Left lung (tissue), 10 donors: Measurements from ENCODE around the gene CD101. TPM values are rescaled to one million over a fixed set of nuclear protein-coding genes. Genes with fewer than 3 reads are reported as not detected.

ENCODE experiments used
- ATAC-seq: fragments of 200-7000 bp; cut with Tn5 transposase; one replicate; pipeline ENCODE4 v1.9.1; 2020; ENCODE audit warnings: moderate library complexity
- DNase-seq, 4 donors: peaks; one replicate each; pipeline ENCODE4 v3.0.0-alpha.2; 2013 to 2020
- H3K27ac ChIP-seq, 2 donors: fragments of 200-600 bp; sonication (generic) in 1 of 2; one replicate each; pipeline versions ENCODE4 v1.5.0 to v1.8.0; 2020 to 2021
- H3K27me3 ChIP-seq, 2 donors: fragments of 200-600 bp; sonication (generic) in 1 of 2; one replicate each; pipeline versions ENCODE4 v1.5.0 to v1.8.0; 2020 to 2021
- H3K36me3 ChIP-seq, 2 donors: fragments of 200-600 bp; sonication (generic) in 1 of 2; one replicate each; pipeline versions ENCODE4 v1.5.0 to v1.8.0; 2020 to 2021
- H3K4me1 ChIP-seq, 2 donors: fragments of 200-600 bp; one replicate each; pipeline ENCODE4 v1.8.0; 2021
- H3K4me3 ChIP-seq, 2 donors: fragments of 200-600 bp; sonication (generic) in 1 of 2; one replicate each; pipeline versions ENCODE4 v1.5.0 to v1.8.0; 2020 to 2021; ENCODE audit warnings: mild to moderate bottlenecking in 1 of 2
- H3K9me3 ChIP-seq, 2 donors: fragments of 200-600 bp; sonication (generic) in 1 of 2; one replicate each; pipeline versions ENCODE4 v1.5.0 to v1.8.0; 2020 to 2021
- intact Hi-C, 2 donors: fragments of 100-400 bp; cut with DNase I; formaldehyde crosslinking; loops; one replicate each; pipeline versions ENCODE4 v1.11.2 to v1.14.2; 2022
- polyA plus RNA-seq, 6 donors: library from polyadenylated mRNA; unstranded; fragments of 120-200 nt; gene quantifications; one replicate each; pipeline ENCODE4 v1.2.1, GENCODE V29; 2013; ENCODE audit not compliant: insufficient read length in 6 of 6
- total RNA-seq, 2 donors: library from RNA; stranded (reverse); fragmentation: NEBNext Ultra II Directional; extraction: Animal tissue kit (Norgen Biotek cat#: 25700); gene quantifications; one replicate each; pipeline ENCODE4 v1.2.1, GENCODE V29; 2021
- TF ChIP-seq, protein P1 (sequence below), 2 donors: fragments of 200-600 bp; sonication (generic) in 1 of 2; IDR thresholded peaks; one replicate each; pipeline versions ENCODE4 v1.5.0 to v1.8.0; 2021; ENCODE audit warnings: antibody characterized with exemption in 2 of 2
- donor health status: DM: no; HTN: yes; CAD: no.
- donor health status: DM: no; HTN: no; CAD: no.

The CD101 gene
- total and polyA plus RNA-seq, 8 donors, result 1.7 to 8.3 (median 2.5) TPM

DNA sequence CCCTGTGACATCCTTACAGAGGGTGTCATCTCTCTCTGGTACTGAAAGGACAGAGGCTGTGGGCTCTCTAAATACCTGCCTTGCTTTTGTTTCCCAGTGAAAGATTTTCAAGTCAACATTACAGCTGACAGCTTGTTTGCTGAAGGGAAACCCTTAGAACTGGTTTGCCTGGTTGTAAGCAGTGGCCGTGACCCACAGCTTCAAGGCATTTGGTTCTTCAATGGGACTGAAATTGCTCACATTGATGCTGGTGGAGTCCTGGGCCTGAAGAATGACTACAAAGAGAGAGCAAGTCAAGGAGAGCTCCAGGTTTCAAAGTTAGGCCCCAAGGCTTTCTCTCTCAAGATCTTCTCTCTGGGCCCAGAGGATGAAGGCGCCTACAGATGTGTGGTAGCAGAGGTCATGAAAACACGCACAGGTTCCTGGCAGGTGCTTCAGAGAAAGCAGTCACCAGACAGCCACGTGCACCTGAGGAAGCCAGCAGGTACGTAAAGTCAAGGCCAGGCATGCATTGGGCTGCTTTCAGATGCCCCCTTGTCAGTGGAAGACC lies 11.8 kb downstream of the CD101 start:
- Histone ChIP-seq H3K27me3 (no peaks in the 10 kb centered on the region), H3K36me3 (no peaks in the 10 kb centered on the region), H3K4me3 (no peak overlapping the region), H3K27ac (no peak overlapping the region), H3K9me3 (no peaks in the 10 kb centered on the region), H3K4me1 (peaks cover 0 to 6% of the 10 kb centered on the region in 2 donors)
- peak in 1 of 4 donors; percentile 66 for DNase-seq
- intact Hi-C loops, result no loop called here
- TF ChIP-seq, protein P1, sequence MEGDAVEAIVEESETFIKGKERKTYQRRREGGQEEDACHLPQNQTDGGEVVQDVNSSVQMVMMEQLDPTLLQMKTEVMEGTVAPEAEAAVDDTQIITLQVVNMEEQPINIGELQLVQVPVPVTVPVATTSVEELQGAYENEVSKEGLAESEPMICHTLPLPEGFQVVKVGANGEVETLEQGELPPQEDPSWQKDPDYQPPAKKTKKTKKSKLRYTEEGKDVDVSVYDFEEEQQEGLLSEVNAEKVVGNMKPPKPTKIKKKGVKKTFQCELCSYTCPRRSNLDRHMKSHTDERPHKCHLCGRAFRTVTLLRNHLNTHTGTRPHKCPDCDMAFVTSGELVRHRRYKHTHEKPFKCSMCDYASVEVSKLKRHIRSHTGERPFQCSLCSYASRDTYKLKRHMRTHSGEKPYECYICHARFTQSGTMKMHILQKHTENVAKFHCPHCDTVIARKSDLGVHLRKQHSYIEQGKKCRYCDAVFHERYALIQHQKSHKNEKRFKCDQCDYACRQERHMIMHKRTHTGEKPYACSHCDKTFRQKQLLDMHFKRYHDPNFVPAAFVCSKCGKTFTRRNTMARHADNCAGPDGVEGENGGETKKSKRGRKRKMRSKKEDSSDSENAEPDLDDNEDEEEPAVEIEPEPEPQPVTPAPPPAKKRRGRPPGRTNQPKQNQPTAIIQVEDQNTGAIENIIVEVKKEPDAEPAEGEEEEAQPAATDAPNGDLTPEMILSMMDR (IDR thresholded peaks at IDR 0.05), result no peak
- no peak for ATAC-seq

DNA sequence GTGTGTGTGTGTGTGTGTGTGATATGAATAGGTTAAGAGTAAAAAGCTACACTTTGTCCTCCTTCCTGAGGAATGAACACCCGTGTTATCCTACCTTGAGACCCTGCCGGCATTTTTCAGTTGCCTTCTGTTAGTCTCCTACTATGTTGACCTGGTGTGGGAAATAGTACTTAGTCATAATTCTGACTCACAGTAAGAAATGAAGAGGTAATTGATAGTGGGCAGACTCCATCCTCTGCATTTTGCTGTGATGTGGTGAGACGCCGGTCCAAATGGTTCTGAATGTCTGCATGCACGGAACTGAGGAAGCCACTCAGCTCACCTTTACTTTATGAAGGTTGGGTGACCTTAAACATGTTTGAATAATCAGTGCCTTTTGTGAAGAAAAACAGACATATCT lies 12.6 kb downstream of the CD101 start:
- no peaks in the 10 kb centered on the region for H3K9me3 ChIP-seq

DNA sequence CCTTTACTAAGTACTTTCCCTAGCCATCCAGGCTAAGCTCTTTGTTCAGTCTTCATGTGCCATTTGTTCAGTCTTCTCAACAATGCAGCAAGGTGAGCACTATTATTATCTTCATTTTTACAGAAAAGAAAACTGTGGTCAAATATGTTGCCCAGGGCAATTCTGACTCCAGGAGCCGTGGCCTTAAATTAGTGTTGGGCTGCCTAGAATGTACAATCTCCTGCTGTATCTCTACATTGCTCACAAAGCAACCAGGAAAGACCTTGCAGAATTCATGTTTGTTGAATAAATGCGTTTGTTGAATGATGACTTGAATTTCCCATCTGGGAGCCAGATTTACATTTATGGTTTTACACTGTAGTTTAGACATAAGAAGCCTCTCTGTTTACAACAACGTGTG lies 14.2 kb downstream of the CD101 start:
- intact Hi-C loops, result no loop called here
- TF ChIP-seq, protein P1 (IDR thresholded peaks at IDR 0.05), result no peak
- Histone ChIP-seq H3K4me3 (no peak overlapping the region), H3K27me3 (no peaks in the 10 kb centered on the region), H3K9me3 (no peaks in the 10 kb centered on the region), H3K4me1 (no peaks in the 10 kb centered on the region), H3K36me3 (no peaks in the 10 kb centered on the region), H3K27ac (no peak overlapping the region)
- DNase-seq, result no peak
- no peak for ATAC-seq

More for the DNA sequence above, 12.6 kb downstream of the CD101 start:
- Histone ChIP-seq H3K36me3 (no peaks in the 10 kb centered on the region), H3K27me3 (no peaks in the 10 kb centered on the region), H3K4me3 (no peak overlapping the region), H3K4me1 (no peaks in the 10 kb centered on the region), H3K27ac (no peak overlapping the region)
- intact Hi-C loops, result no loop called here
- ATAC-seq (no peak), DNase-seq (no peak)
- TF ChIP-seq, protein P1 (IDR thresholded peaks at IDR 0.05), result no peak

DNA sequence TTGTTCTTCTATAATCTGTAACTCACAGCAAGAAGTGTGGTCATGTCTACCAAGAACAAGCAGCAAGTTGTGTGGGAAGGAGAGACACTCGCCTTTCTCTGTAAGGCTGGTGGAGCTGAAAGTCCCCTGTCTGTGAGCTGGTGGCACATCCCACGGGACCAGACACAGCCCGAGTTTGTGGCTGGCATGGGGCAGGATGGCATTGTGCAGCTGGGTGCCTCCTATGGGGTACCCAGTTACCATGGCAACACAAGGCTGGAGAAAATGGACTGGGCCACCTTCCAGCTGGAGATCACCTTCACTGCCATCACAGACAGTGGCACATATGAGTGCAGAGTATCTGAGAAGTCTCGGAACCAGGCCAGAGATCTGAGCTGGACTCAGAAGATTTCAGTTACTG lies 15.5 kb downstream of the CD101 start:
- intact Hi-C loops, result no loop called here
- ATAC-seq (no peak), DNase-seq (no peak)
- TF ChIP-seq, protein P1 (IDR thresholded peaks at IDR 0.05), result no peak
- no peaks in the 10 kb centered on the region for H3K4me1 ChIP-seq
- no peaks in the 10 kb centered on the region for H3K27me3 ChIP-seq
- H3K4me3 ChIP-seq, result no peak overlapping the region
- H3K27ac ChIP-seq, result no peak overlapping the region
- no peaks in the 10 kb centered on the region for H3K36me3 ChIP-seq
- H3K9me3 ChIP-seq, result no peaks in the 10 kb centered on the region

DNA sequence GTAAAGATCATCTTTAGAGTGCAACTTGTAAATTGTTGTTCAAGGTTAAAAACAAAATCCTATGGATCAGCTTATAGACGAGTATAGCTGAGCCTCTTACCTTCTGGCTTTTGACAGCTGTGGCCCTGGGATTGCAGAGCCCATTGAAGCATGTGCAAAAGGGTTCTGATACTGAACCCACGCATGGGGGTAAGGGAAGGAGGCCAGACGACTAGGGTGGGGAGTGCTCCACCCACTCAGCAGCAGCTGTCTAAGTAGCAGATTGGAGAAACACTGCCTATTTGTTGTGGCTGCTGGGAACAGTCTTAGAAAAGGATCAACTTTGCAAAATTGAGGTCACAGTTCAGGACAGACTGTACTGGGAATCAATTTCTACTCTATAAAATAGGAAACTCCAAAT lies 16.1 kb downstream of the CD101 start:
- no peaks in the 10 kb centered on the region for H3K27me3 ChIP-seq
- H3K36me3 ChIP-seq, result no peaks in the 10 kb centered on the region
- H3K27ac ChIP-seq, result no peak overlapping the region
- no peaks in the 10 kb centered on the region for H3K4me1 ChIP-seq
- intact Hi-C loops, result no loop called here
- no peaks in the 10 kb centered on the region for H3K9me3 ChIP-seq
- DNase-seq (no peak), ATAC-seq (peak; percentile 44)
- H3K4me3 ChIP-seq, result no peak overlapping the region
- TF ChIP-seq, protein P1 (IDR thresholded peaks at IDR 0.05), result no peak
